Measurements from ENCODE around the gene STK35.

STK35 gene

DNA sequence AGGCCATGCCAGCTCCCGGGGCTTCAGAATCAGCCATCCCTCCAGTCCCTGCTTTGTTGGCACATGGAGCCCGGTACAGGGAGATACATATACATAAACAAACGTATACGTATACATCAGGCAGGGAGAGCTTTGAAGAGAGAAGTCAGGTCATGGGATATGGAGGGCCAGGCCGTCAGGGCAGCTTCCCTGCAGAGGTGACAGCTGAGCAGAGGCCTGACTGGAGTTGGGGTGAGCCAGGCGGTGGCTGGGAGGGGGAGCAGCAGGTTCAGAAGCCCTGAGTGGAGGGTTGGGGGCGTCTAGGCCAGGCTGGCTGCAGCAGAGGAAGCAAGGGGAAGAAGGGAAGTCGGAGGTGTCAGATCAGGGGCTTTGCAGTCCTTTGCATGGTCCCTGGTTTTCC, 61.7 kb downstream of the STK35 start:
- TF ChIP-seq CTCF (IDR thresholded peaks at IDR 0.05; ENCODE audit: low read depth, low read length), result no peak
- H3K4me3 ChIP-seq (ENCODE audit: low read depth, low read length), result no peak overlapping the region

DNA sequence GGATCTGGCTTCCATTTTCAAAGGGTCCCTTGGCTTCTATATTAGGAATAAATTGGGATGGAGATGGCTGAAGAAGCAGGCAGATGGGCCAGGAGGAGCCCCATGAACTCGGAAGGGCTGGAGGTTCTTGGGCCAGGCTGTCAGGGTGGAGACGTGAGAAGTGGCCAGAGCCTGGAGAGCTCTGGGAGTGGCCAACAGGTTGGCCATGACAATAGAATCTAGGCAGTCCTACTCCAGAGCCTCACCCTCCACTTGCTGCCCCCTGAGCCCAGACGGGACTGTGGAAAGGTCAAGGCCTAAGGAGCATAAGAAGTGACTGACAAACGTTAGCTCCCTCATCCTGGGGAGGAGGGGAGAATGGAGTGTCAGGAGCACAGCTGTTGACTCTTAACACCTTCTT, 62.1 kb downstream of the STK35 start:
- no peak overlapping the region for H3K4me3 ChIP-seq (ENCODE audit: low read depth, low read length)
- no peak for TF ChIP-seq CTCF (IDR thresholded peaks at IDR 0.05; ENCODE audit: low read depth, low read length)

- TF ChIP-seq CTCF (IDR thresholded peaks at IDR 0.05; ENCODE audit: low read depth, low read length), result no peak
- H3K4me3 ChIP-seq (ENCODE audit: low read depth, low read length), result no peak overlapping the region
These were observed 62.8 kb downstream of the STK35 start for GRCh38 chr20:2164421-2164820.

DNA sequence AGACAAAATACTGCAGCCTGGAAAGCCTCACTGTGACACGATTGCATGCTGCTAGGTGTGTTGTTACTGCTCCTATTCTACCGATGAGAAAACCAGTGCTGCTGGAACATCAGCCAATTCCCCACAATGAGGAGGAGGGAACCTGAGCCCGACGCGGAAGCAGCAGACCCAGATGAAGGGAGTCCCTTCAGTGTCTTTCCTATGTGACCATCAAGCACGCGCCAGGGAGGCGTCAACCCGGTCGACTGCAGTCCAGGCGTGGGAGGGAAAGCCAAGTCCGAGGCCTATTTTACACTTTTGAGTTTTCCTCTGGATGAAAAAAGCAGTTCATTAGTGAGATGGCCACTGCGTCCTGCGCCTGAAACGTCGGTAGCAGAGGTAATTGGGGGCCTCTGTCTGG, 63.3 kb downstream of the STK35 start:
- no peak for TF ChIP-seq CTCF (IDR thresholded peaks at IDR 0.05; ENCODE audit: low read depth, low read length)
- H3K4me3 ChIP-seq (ENCODE audit: low read depth, low read length), result no peak overlapping the region

DNA sequence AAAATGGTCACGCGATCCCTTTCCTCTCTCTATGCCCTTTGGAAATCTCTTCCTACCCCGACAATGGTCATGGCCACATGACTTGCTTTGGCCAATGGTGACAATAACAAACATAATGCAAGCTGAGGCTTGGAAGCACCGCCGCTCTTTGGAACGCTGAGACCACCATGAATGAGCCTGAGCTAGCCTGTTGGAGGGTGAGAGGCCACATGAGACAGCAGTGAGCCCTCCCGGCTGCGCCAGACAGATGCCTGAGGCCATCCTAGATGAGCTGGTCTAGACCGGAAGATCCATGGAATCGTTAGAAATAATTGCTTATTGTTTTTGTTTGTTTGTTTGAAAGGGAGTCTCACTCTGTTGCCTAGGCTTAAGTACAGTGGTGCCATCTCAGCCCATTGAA, 64.2 kb downstream of the STK35 start:
- no peak overlapping the region for H3K4me3 ChIP-seq (ENCODE audit: low read depth, low read length)
- no peak for TF ChIP-seq CTCF (IDR thresholded peaks at IDR 0.05; ENCODE audit: low read depth, low read length)

GRCh38 chr20:2167112-2167511, 65.5 kb downstream of the STK35 start:
- TF ChIP-seq CTCF (IDR thresholded peaks at IDR 0.05; ENCODE audit: low read depth, low read length), result no peak

DNA sequence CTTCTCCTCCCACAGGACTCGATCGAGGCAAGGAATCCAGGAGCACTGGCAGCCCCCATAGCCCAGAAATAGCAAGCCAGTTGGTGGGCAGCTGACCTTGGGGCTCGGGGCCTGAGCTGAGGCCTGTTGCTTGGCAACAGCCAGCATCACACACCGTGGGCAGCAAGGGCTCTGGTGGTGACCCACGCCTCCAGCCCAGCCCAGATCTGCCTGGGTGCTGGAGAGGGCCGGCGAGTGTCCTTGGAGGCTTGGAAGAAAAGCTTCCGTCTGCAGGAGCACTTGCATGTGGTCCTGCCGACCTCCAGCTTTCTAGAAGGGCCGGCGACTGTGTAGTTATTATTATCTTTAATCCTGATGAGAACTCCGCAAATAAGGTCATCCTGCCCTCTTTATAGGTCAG, 67.3 kb downstream of the STK35 start:
- TF ChIP-seq CTCF (IDR thresholded peaks at IDR 0.05; ENCODE audit: low read depth, low read length), result no peak
- no peak overlapping the region for H3K4me3 ChIP-seq (ENCODE audit: low read depth, low read length)

More at GRCh38 chr20:2167112-2167511, 65.5 kb downstream of the STK35 start:
- H3K4me3 ChIP-seq (ENCODE audit: low read depth, low read length), result no peak overlapping the region

Measured in WI38 (cell line).